Endothelial cell of umbilical vein (primary cell): Measurements from ENCODE around the gene HEXIM1. TPM values are rescaled to one million over a fixed set of nuclear protein-coding genes. Genes with fewer than 3 reads are reported as not detected.

Experiments
- BruUV-seq: library from RNA; stranded (reverse); fragments of 400-500 nt; replicated peaks from 2 replicates; lab custom pipeline; 2021; lab: Mats Ljungman, UMichigan
- CTCF ChIA-PET: fragments of 300-600, 350-600 bp; sonication (Branson Sonifier 250); formaldehyde crosslinking; loops from one replicate; lab custom pipeline; 2021; ENCODE audit warnings: antibody characterized with exemption, inconsistent platforms; lab: Charles Lee
- POLR2A ChIA-PET: fragments of 300-600, 350-600 bp; sonication (Branson Sonifier 250); formaldehyde crosslinking; loops from one replicate; lab custom pipeline; 2021; ENCODE audit warnings: antibody characterized with exemption, inconsistent platforms; lab: Charles Lee
- DNase-seq: peaks from one replicate; pipeline ENCODE4 v3.0.0-alpha.2; 2011; ENCODE audit warnings: low read depth, low spot score
- FAIRE-seq: peaks from 2 replicates; lab custom pipeline; 2011; peaks lifted over from hg19 to GRCh38; lab: Jason Lieb, UNC
- H2AFZ ChIP-seq: 2 replicates; pipeline ENCODE4 v1.6.0; 2012; ENCODE audit warnings: low read depth, low read length, control low read depth, inconsistent platforms
- H3K27ac ChIP-seq: 2 replicates; pipeline ENCODE4 v1.5.1; 2011; ENCODE audit warnings: low read depth, mild to moderate bottlenecking, control low read depth, low read length, moderate library complexity; ENCODE audit not compliant: insufficient read depth
- H3K27me3 ChIP-seq, 2 experiments: 2 replicates each; pipeline versions ENCODE4 v1.6.0 to v1.6.1; 2011; ENCODE audit warnings: low read length in 2 of 2, mixed read lengths in 1 of 2; ENCODE audit not compliant: control insufficient read depth in 2 of 2, insufficient read depth in 2 of 2
- H3K36me3 ChIP-seq, 2 experiments: 2 replicates in 1 of 2; 3 replicates in 1 of 2; pipeline ENCODE4 v1.5.1; 2011; ENCODE audit warnings: low read length in 2 of 2, mild to moderate bottlenecking in 1 of 2, moderate library complexity in 1 of 2; ENCODE audit not compliant: control insufficient read depth in 2 of 2, insufficient read depth in 2 of 2; ENCODE audit errors: extremely low read depth in 1 of 2
- H3K4me1 ChIP-seq: 3 replicates; pipeline ENCODE4 v1.5.1; 2011; ENCODE audit warnings: mild to moderate bottlenecking, low read length; ENCODE audit not compliant: control insufficient read depth, insufficient read depth; ENCODE audit errors: extremely low read depth
- H3K4me2 ChIP-seq: 2 replicates; pipeline ENCODE4 v1.6.1; 2011; ENCODE audit warnings: low read length, control low read depth, mixed read lengths; ENCODE audit not compliant: insufficient read depth
- H3K4me3 ChIP-seq, 3 experiments: fragments of 200-600 bp in 1 of 3; sonication (generic), shearing (Covaris generic) in 1 of 3; replicated peaks in 1 of 3; 2 replicates each; pipeline ENCODE4 v1.5.1; 2011 to 2016; ENCODE audit warnings: control low read depth in 3 of 3, low read length in 3 of 3, mild to moderate bottlenecking in 2 of 3, inconsistent platforms in 1 of 3, low read depth in 1 of 3, moderate library complexity in 1 of 3; ENCODE audit not compliant: insufficient read depth in 1 of 3
- H3K79me2 ChIP-seq: 2 replicates; pipeline ENCODE4 v1.6.0; 2012; ENCODE audit warnings: low read length, inconsistent platforms; ENCODE audit not compliant: control insufficient read depth, insufficient read depth
- H3K9ac ChIP-seq: replicated peaks from 2 replicates; pipeline ENCODE3; 2011; ENCODE audit warnings: low read length, control low read depth; ENCODE audit not compliant: insufficient read depth; ENCODE audit errors: extremely low read depth
- H3K9me1 ChIP-seq: replicated peaks from 3 replicates; pipeline ENCODE4 v1.6.0; 2011; ENCODE audit warnings: mild to moderate bottlenecking, low read length; ENCODE audit not compliant: control insufficient read depth, insufficient read depth; ENCODE audit errors: extremely low read depth
- H3K9me3 ChIP-seq: replicated peaks from 2 replicates; pipeline ENCODE4 v1.5.1; 2012; ENCODE audit warnings: low read length, inconsistent platforms; ENCODE audit not compliant: control insufficient read depth, insufficient read depth
- H4K20me1 ChIP-seq: replicated peaks from 2 replicates; pipeline ENCODE3; 2011; ENCODE audit warnings: mild to moderate bottlenecking, low read length; ENCODE audit not compliant: control insufficient read depth, insufficient read depth; ENCODE audit errors: extremely low read depth
- EZH2 ChIP-seq: IDR thresholded peaks from 2 replicates; pipeline ENCODE4 v1.6.1; 2012; ENCODE audit warnings: borderline replicate concordance, low read depth, mild to moderate bottlenecking, moderate library complexity, low read length, inconsistent platforms; ENCODE audit not compliant: severe bottlenecking
- FOS ChIP-seq: IDR thresholded peaks from 2 replicates; pipeline ENCODE4 v1.6.1; 2011; ENCODE audit warnings: mild to moderate bottlenecking, low read length, moderate library complexity, borderline replicate concordance; ENCODE audit not compliant: insufficient read depth
- GATA2 ChIP-seq: IDR thresholded peaks from 2 replicates; pipeline ENCODE4 v1.7.0; 2011; ENCODE audit warnings: low read depth, mild to moderate bottlenecking, moderate library complexity, mixed read lengths, low read length; ENCODE audit not compliant: insufficient read length, insufficient read depth
- JUN ChIP-seq: IDR thresholded peaks from 2 replicates; pipeline ENCODE4 v1.6.1; 2011; ENCODE audit warnings: borderline replicate concordance, low read depth; ENCODE audit not compliant: insufficient read length, insufficient read depth
- MYC ChIP-seq: IDR thresholded peaks from one replicate; pipeline ENCODE4 v1.6.1; 2011; ENCODE audit warnings: mild to moderate bottlenecking, low read depth, low read length
- POLR2A ChIP-seq: IDR thresholded peaks from 2 replicates; pipeline ENCODE4 v1.6.1; 2012; ENCODE audit warnings: low read depth, mild to moderate bottlenecking, control low read depth, low read length
- POLR2AphosphoS5 ChIP-seq: IDR thresholded peaks from 2 replicates; pipeline ENCODE4 v1.6.1; 2012; ENCODE audit warnings: low read depth, mild to moderate bottlenecking, control low read depth, low read length, moderate library complexity; ENCODE audit not compliant: insufficient read depth
- dilution Hi-C: fragments of 300-500 bp; cut with MboI; formaldehyde crosslinking; loops from one replicate; pipeline ENCODE4 v1.15.0; 2019; ENCODE audit warnings: low sequenced_read_pairs; ENCODE audit not compliant: extremely low pct_ligation_motif_present
- intact Hi-C: fragments of 100-400 bp; cut with micrococcal nuclease; formaldehyde crosslinking; loops from one replicate; pipeline ENCODE4 v1.10.0; 2022
- polyA plus RNA-seq, 4 experiments: library from polyadenylated mRNA; depleted of rRNA in 3 of 4; stranded (reverse) in 3 of 4; unstranded in 1 of 4; fragments of >200 nt; gene quantifications; 2 replicates each; pipeline versions ENCODE4 v1.2.1 to v1.2.3, GENCODE V29; 2011 to 2012; ENCODE audit warnings: missing spikeins in 1 of 4
- total RNA-seq: library from RNA; stranded (reverse); gene quantifications from 2 replicates; pipeline ENCODE4 v1.2.3, GENCODE V29; 2021
- TF ChIP-seq, protein P1 (sequence below): IDR thresholded peaks from 2 replicates; pipeline ENCODE4 v1.6.1; 2011; ENCODE audit not compliant: insufficient read depth, insufficient read length
- TF ChIP-seq, protein P2 (sequence below), 2 donors: IDR thresholded peaks; 1 replicate in 1 of 2; 2 replicates in 1 of 2; pipeline ENCODE4 v1.5.1; 2011; ENCODE audit warnings: low read length in 2 of 2, mild to moderate bottlenecking in 2 of 2, moderate library complexity in 2 of 2, control low read depth in 1 of 2, inconsistent platforms in 1 of 2, low read depth in 1 of 2; ENCODE audit not compliant: insufficient read depth in 1 of 2; ENCODE audit errors: extremely low read depth in 1 of 2

HEXIM1 gene
- total and polyA plus RNA-seq, 2 donors (not counting 3 experiments of a cell fraction or from before 2014, with no cell fraction given): 7.0 to 20.0 TPM

DNA sequence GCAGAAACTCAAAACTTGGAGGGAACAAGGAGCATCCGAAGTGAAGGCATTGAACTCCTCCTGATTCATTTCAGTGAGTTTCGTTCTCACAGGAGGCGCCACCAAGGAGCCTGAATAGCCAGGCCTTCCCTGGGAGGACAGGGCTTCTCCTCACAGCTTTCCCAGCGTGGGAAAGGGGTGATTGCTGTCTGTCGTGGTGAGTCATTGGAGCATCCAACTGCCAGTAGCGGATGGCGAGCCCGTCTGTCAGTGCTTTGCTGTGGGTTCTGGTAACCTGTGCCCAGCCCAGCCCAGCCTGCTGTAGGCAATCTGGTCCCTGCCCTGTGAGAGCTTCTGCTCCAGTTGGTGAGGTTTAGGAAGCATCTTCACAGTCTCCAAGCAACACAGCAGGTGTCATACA lies 44.2 kb upstream of the HEXIM1 start:
- no peak for DNase-seq
- Histone ChIP-seq H3K4me2 (no peak overlapping the region), H4K20me1 (no peaks in the 10 kb centered on the region), H3K79me2 (no peaks in the 10 kb centered on the region), H3K9ac (no peak overlapping the region), H3K36me3 (peaks cover 37 to 63% of the 10 kb centered on the region in 2 experiments), H3K9me3 (no peaks in the 10 kb centered on the region), H2AFZ (no peak overlapping the region), H3K27me3 (no peaks in the 10 kb centered on the region), H3K27ac (no peak overlapping the region), H3K4me1 (no peaks in the 10 kb centered on the region), H3K4me3 (no peak overlapping the region), H3K9me1 (no peaks in the 10 kb centered on the region)
- intact Hi-C loops (no loop called here), dilution Hi-C loops (no loop called here)
- TF ChIP-seq POLR2AphosphoS5: no peak
- TF ChIP-seq, protein P1, sequence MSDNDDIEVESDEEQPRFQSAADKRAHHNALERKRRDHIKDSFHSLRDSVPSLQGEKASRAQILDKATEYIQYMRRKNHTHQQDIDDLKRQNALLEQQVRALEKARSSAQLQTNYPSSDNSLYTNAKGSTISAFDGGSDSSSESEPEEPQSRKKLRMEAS: no peak
- no peak for TF ChIP-seq POLR2A
- TF ChIP-seq GATA2: no peak
- TF ChIP-seq JUN: no peak
- no peak for TF ChIP-seq MYC
- TF ChIP-seq, protein P2, sequence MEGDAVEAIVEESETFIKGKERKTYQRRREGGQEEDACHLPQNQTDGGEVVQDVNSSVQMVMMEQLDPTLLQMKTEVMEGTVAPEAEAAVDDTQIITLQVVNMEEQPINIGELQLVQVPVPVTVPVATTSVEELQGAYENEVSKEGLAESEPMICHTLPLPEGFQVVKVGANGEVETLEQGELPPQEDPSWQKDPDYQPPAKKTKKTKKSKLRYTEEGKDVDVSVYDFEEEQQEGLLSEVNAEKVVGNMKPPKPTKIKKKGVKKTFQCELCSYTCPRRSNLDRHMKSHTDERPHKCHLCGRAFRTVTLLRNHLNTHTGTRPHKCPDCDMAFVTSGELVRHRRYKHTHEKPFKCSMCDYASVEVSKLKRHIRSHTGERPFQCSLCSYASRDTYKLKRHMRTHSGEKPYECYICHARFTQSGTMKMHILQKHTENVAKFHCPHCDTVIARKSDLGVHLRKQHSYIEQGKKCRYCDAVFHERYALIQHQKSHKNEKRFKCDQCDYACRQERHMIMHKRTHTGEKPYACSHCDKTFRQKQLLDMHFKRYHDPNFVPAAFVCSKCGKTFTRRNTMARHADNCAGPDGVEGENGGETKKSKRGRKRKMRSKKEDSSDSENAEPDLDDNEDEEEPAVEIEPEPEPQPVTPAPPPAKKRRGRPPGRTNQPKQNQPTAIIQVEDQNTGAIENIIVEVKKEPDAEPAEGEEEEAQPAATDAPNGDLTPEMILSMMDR (IDR thresholded peaks at IDR 0.05; ENCODE audit: extremely low read depth in 1 of 2, insufficient read depth in 1 of 2, low read depth in 1 of 2, low read length in 2 of 2): no peak
- no peak for TF ChIP-seq FOS
- TF ChIP-seq EZH2: no peak
- POLR2A ChIA-PET: no interaction called here
- no TSS peak for BruUV-seq
- CTCF ChIA-PET: interaction anchor here (1.5 to 4.3 kb wide), 4 partner anchors 13 to 184 kb away, joined by 3 to 26 read pairs (median 6); partner anchors contain the start of gene ACBD4
- FAIRE-seq: no peak
